A673 (cell line): Measurements from ENCODE around the gene STPG4. TPM values are rescaled to one million over a fixed set of nuclear protein-coding genes. Genes with fewer than 3 reads are reported as not detected.

ENCODE experiments used
- BruUV-seq: library from RNA; stranded (reverse); fragments of 400-500 nt; replicated peaks from 2 replicates; lab custom pipeline; 2021; lab: Mats Ljungman, UMichigan
- CTCF ChIA-PET: fragments of 300-600 bp; sonication (Branson Sonifier 250); formaldehyde crosslinking; loops from one replicate; lab custom pipeline; 2022; ENCODE audit warnings: antibody characterized with exemption; lab: Charles Lee
- POLR2A ChIA-PET: fragments of 300-600 bp; sonication (Branson Sonifier 250); formaldehyde crosslinking; loops from one replicate; lab custom pipeline; 2022; ENCODE audit warnings: antibody characterized with exemption; ENCODE audit not compliant: low non-redundant PET; lab: Charles Lee
- DNase-seq: peaks from one replicate; pipeline ENCODE4 v3.0.0-alpha.2; 2015; ENCODE audit warnings: low spot score
- H3K27ac ChIP-seq: fragments of 200-600 bp; sonication (generic); 2 replicates; pipeline ENCODE4 v1.5.1; 2016; ENCODE audit warnings: mixed run types, low read depth, mild to moderate bottlenecking, mixed read lengths, antibody characterized with exemption, low read length; ENCODE audit not compliant: poor library complexity, severe bottlenecking
- H3K27me3 ChIP-seq: fragments of 200-600 bp; sonication (generic); replicated peaks from 2 replicates; pipeline ENCODE4 v1.6.1; 2017; ENCODE audit warnings: mixed run types, low read depth, mild to moderate bottlenecking, mixed read lengths, antibody characterized with exemption, low read length; ENCODE audit not compliant: insufficient read depth, poor library complexity
- H3K36me3 ChIP-seq: fragments of 200-600 bp; sonication (generic); 2 replicates; pipeline ENCODE4 v1.6.1; 2016; ENCODE audit warnings: mixed run types, mild to moderate bottlenecking, mixed read lengths, antibody characterized with exemption, low read length; ENCODE audit not compliant: insufficient read depth, poor library complexity, severe bottlenecking
- H3K4me1 ChIP-seq: fragments of 200-600 bp; sonication (generic); 2 replicates; pipeline ENCODE4 v1.6.1; 2017; ENCODE audit warnings: mixed run types, mild to moderate bottlenecking, mixed read lengths, antibody characterized with exemption, low read length; ENCODE audit not compliant: insufficient read depth, poor library complexity, severe bottlenecking
- H3K4me3 ChIP-seq: fragments of 200-600 bp; sonication (generic); 2 replicates; pipeline ENCODE4 v1.5.1; 2016; ENCODE audit warnings: low read depth, mixed run types, mild to moderate bottlenecking, mixed read lengths, low read length; ENCODE audit not compliant: poor library complexity, severe bottlenecking
- H3K9me3 ChIP-seq: fragments of 200-600 bp; sonication (generic); 2 replicates; pipeline ENCODE4 v1.6.1; 2016; ENCODE audit warnings: mixed run types, low read depth, mild to moderate bottlenecking, mixed read lengths, antibody characterized with exemption, low read length; ENCODE audit not compliant: poor library complexity, severe bottlenecking
- EZH2 ChIP-seq: fragments of 200-600 bp; sonication (generic); IDR thresholded peaks from 2 replicates; pipeline ENCODE4 v1.6.1; 2017; ENCODE audit warnings: borderline replicate concordance, low read depth, mild to moderate bottlenecking, mixed read lengths, antibody characterized with exemption, low read length; ENCODE audit not compliant: poor library complexity, severe bottlenecking
- intact Hi-C: fragments of 100-400 bp; cut with micrococcal nuclease; formaldehyde crosslinking; loops from one replicate; pipeline ENCODE4 v1.10.0; 2022; ENCODE audit not compliant: unreplicated experiment
- total RNA-seq: library from RNA; stranded (reverse); gene quantifications from 2 replicates; pipeline ENCODE4 v1.2.3, GENCODE V29; 2021
- TF ChIP-seq, protein P1 (sequence below): fragments of 300-800, 200-600 bp; sonication (generic); conservative IDR thresholded peaks from 2 replicates; pipeline ENCODE4 v1.5.1; 2017; ENCODE audit warnings: low read depth, mild to moderate bottlenecking, antibody characterized with exemption, low read length, moderate library complexity, mixed read lengths

STPG4 gene
- total RNA-seq, 1 experiment from 2014 or later = 0.75 TPM

DNA sequence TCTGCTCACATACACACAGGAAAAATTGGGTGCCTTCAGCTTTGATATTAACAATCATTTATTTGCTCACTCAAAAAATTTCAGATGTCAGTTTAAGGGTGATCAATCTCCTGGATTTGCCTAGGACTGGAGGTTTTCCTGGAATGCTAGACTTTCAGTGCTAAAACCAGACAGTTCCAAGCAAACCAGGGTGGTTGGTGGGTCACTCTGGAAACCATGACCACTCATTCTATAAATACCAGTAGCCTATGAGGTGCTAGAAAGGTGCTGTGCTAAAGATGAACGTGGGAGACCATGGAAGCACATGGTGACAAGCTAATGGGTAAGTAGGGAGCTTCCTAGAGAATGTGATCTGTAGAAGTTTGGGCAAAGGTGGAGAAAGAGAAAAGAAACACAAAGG, 25.4 kb upstream of the STPG4 start:
- Histone ChIP-seq H3K36me3 (no peaks in the 10 kb centered on the region), H3K9me3 (no peaks in the 10 kb centered on the region), H3K4me1 (peaks cover 9% of the 10 kb centered on the region), H3K4me3 (no peak overlapping the region), H3K27me3 (no peaks in the 10 kb centered on the region), H3K27ac (no peak overlapping the region)
- TF ChIP-seq, protein P1, sequence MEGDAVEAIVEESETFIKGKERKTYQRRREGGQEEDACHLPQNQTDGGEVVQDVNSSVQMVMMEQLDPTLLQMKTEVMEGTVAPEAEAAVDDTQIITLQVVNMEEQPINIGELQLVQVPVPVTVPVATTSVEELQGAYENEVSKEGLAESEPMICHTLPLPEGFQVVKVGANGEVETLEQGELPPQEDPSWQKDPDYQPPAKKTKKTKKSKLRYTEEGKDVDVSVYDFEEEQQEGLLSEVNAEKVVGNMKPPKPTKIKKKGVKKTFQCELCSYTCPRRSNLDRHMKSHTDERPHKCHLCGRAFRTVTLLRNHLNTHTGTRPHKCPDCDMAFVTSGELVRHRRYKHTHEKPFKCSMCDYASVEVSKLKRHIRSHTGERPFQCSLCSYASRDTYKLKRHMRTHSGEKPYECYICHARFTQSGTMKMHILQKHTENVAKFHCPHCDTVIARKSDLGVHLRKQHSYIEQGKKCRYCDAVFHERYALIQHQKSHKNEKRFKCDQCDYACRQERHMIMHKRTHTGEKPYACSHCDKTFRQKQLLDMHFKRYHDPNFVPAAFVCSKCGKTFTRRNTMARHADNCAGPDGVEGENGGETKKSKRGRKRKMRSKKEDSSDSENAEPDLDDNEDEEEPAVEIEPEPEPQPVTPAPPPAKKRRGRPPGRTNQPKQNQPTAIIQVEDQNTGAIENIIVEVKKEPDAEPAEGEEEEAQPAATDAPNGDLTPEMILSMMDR = no peak
- no peak for TF ChIP-seq EZH2
- ChIA-PET POLR2A (no interaction called here), CTCF (no interaction called here)
- intact Hi-C loops = no loop called here
- DNase-seq = no peak
- no TSS peak for BruUV-seq

DNA sequence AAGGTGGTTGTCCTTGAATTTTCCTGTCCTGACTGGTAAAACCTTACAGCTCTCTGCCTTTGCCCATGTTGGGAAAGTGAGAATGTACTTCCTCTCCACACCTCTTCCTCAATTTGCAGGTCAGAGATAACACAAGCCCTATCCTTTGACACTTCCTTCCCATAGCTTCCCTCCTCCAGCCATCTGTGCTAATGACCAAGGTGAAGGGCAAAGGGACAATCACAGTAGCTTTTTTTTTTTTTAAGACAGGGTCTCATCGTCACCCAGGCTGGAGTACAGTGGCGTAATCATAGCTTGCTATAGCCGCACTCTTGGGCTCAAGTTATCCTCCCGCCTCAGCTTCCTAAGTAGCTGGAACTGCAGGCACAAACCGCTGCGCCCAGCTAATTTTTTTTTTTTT, 24.3 kb upstream of the STPG4 start:
- Histone ChIP-seq H3K4me3 (no peak overlapping the region), H3K36me3 (no peaks in the 10 kb centered on the region), H3K9me3 (no peaks in the 10 kb centered on the region), H3K4me1 (peaks cover 9% of the 10 kb centered on the region), H3K27me3 (no peaks in the 10 kb centered on the region), H3K27ac (no peak overlapping the region)
- intact Hi-C loops = no loop called here
- BruUV-seq = no TSS peak
- ChIA-PET POLR2A (no interaction called here), CTCF (no interaction called here)
- DNase-seq = no peak
- TF ChIP-seq, protein P1 = no peak
- TF ChIP-seq EZH2 = no peak

DNA sequence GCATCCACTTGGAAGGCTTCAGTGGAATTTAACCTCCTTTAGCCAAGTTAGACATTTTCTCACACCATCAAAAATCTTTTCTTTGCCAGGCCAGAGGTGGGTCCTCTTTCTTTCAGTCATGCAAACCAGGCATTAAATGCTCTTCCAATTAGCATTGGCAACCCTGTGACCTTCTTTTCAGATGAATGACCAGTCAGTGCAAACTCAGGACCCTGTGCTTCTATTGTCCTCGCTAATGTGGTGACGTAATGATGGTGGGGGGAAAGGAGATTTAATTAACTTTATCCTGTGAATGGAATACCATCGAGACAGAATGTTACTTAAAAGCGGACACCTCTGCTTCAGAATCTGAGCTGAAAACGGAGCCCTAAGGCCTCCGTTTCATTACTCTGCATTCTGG, 23.2 kb upstream of the STPG4 start:
- Histone ChIP-seq H3K36me3 (peaks cover 2% of the 10 kb centered on the region), H3K27ac (no peak overlapping the region), H3K27me3 (no peaks in the 10 kb centered on the region), H3K4me3 (no peak overlapping the region), H3K4me1 (peaks cover 15% of the 10 kb centered on the region), H3K9me3 (no peaks in the 10 kb centered on the region)
- intact Hi-C loops = no loop called here
- POLR2A ChIA-PET = no interaction called here
- no peak for DNase-seq
- CTCF ChIA-PET = no interaction called here
- BruUV-seq = no TSS peak
- no peak for TF ChIP-seq EZH2
- TF ChIP-seq, protein P1 = no peak
